T-helper 17 cell (primary cell): Measurements from ENCODE around the gene CD14. TPM values are rescaled to one million over a fixed set of nuclear protein-coding genes. Genes with fewer than 3 reads are reported as not detected.
"Not testable (repeated sequence)": the region's sequence is repeated elsewhere in the genome, so short reads cannot be mapped to it uniquely, and the experiment has no call there.

Source experiments
- ATAC-seq: fragments of 150-1000 bp; cut with Tn5 transposase; 2 replicates; pipeline ENCODE4 v1.10.0; 2021; ENCODE audit warnings: mild to moderate bottlenecking, moderate library complexity
- DNase-seq, 3 donors: peaks; one replicate each; pipeline versions ENCODE4 v3.0.0 to v3.0.0-alpha.2; 2020 to 2021
- H3K9me3 ChIP-seq: one replicate; pipeline ENCODE4 v1.7.0; 2013; ENCODE audit warnings: low read length, mild to moderate bottlenecking; ENCODE audit not compliant: control insufficient read depth, poor library complexity, severe bottlenecking
- H3K27ac Mint-ChIP-seq: one replicate; pipeline ENCODE4 v1.8.0; 2022; ENCODE audit warnings: mild to moderate bottlenecking, moderate library complexity, mixed read lengths
- H3K27me3 Mint-ChIP-seq: one replicate; pipeline ENCODE4 v1.8.0; 2022; ENCODE audit warnings: mixed read lengths
- H3K36me3 Mint-ChIP-seq: one replicate; pipeline ENCODE4 v1.8.0; 2022; ENCODE audit warnings: low read depth, mixed read lengths
- H3K4me1 Mint-ChIP-seq: one replicate; pipeline ENCODE4 v1.8.0; 2022; ENCODE audit warnings: mild to moderate bottlenecking, mixed read lengths
- H3K4me3 Mint-ChIP-seq: one replicate; pipeline ENCODE4 v1.8.0; 2022; ENCODE audit warnings: mild to moderate bottlenecking, moderate library complexity, mixed read lengths
- total RNA-seq, 4 donors: library from RNA in 2 of 4; stranded (reverse) in 2 of 4; gene quantifications; one replicate each; pipeline ENCODE4 v1.2.3 and lab custom pipeline; 2022 to 2026

CD14 gene
- total RNA-seq, 2 donors from 2014 or later = 1.4 to 9.2 TPM

- DNase-seq = no peak
- H3K9me3 ChIP-seq = no peaks in the 10 kb centered on the region
- H3K27ac Mint-ChIP-seq = peak overlapping the region; percentile 78
- no peaks in the 10 kb centered on the region for H3K27me3 Mint-ChIP-seq
- H3K4me1 Mint-ChIP-seq = peaks cover 12% of the 10 kb centered on the region
- H3K36me3 Mint-ChIP-seq = peaks cover 14% of the 10 kb centered on the region
- H3K4me3 Mint-ChIP-seq = no peak overlapping the region
- no peak for ATAC-seq
Observed at GRCh38 chr5:140658870-140659269, 25.9 kb upstream of the CD14 start.

DNA sequence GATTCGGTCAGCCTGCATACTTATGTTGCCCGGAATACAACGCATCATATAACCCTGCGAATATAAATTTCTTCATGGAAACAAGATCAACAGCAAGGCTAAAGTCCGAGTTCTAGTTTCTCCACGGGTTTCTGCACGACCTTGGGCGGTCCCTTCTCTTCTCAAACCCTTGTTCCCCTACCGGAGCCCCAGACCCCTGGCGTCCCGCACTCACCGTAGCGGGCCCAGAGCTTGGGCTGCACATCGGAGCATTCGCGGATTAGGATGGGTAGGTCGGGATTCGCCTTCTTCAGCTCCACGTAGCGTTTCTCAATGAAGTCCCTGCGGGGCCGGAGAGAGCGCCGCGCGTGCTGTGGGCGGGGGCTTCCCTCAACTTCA is 14.1 kb upstream of the CD14 start:
- peaks cover 7% of the 10 kb centered on the region for H3K36me3 Mint-ChIP-seq
- H3K4me3 Mint-ChIP-seq = peak overlapping the region; percentile 99
- no peaks in the 10 kb centered on the region for H3K9me3 ChIP-seq
- H3K4me1 Mint-ChIP-seq = peaks cover 33% of the 10 kb centered on the region
- H3K27ac Mint-ChIP-seq = peak overlapping the region; percentile 99
- ATAC-seq (no peak), DNase-seq (no peak)
- H3K27me3 Mint-ChIP-seq = no peaks in the 10 kb centered on the region

DNA sequence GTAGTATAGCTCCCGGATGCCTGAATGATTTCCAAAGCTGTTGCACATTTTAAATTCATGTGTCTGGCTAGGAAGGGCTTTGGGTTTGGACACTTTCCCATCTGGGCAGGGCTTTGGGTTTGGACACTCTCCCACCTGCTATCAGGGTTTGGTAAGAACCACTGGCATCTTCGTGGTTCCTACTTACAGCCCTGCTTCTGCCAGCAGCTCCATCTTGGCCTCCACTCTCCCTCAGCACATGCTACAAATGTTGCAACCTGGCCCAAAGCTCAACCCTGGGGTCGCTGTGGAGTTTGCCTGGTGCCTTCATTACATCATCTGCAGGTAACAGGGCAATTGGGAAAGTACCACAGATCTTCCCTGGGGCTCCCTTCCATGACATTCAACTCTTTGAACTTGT is 9.7 kb upstream of the CD14 start:
- Mint-ChIP-seq H3K4me3 (peak overlapping the region; percentile 7), H3K27ac (peak overlapping the region; percentile 29)

GRCh38 chr5:140641716-140642115 is 8.7 kb upstream of the CD14 start:
- ATAC-seq (no peak), DNase-seq (no peak)
- Mint-ChIP-seq H3K27me3 (no peaks in the 10 kb centered on the region), H3K36me3 (no peaks in the 10 kb centered on the region), H3K4me3 (no peak overlapping the region), H3K27ac (peak overlapping the region; percentile 77), H3K4me1 (peaks cover 40% of the 10 kb centered on the region)
- H3K9me3 ChIP-seq = no peaks in the 10 kb centered on the region

More for the DNA sequence above, 9.7 kb upstream of the CD14 start:
- Mint-ChIP-seq H3K36me3 (peaks cover under 1% of the 10 kb centered on the region), H3K4me1 (peaks cover 40% of the 10 kb centered on the region), H3K27me3 (no peaks in the 10 kb centered on the region)
- no peak for DNase-seq
- H3K9me3 ChIP-seq = no peaks in the 10 kb centered on the region
- no peak for ATAC-seq

DNA sequence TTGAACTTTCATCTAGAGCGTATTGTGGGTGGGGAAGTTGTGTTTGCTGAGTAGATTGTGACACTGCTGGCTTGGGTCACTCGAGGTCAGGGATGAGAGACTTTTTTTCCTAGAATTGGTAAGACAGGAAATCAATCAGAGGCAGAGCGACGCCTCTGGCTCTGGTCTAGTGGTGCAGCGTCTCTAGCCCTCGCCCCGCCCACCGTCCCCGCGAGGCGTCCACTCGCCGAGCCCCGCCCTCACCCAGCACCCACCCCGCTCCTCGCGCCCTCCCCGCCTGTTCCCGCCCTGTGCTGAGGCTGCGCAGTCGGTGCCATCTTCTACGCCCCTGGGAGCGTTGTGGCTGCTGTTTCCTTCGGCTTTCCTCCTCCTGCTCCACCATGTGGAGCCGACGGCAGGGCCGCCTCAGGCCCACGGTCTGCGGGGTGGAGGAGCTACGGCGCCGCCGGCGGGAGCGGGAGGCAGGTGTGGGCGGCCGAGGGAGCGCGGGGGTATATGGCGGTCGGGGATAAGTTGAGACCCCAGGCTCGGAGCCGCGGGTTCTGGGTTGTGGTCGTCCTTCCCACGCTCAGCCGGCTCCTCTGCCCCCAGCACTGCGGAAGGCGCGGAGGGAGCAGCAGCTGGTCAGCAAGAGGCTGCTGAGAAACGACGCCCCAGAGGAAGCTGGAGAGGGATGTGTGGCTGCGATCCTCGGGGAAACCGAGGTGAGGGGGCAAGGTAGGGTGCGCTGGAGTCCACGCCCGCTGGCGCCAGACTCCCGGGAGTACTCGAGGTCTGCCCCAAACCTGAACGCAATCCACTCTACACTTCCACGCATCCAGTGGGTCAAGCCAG is 6.4 kb upstream of the CD14 start, which contains the start of gene TMCO6:
TMCO6 (plus strand) TSS at position 304 of the 834 bp plus-strand sequence; CDS start at position 381, 77 bp downstream.
- Mint-ChIP-seq H3K27me3 (no peaks in the 10 kb centered on the region), H3K4me3 (peak within 1 kb of the TSS; percentile 94), H3K36me3 (no peaks in the 10 kb centered on the region), H3K4me1 (peaks cover 33% of the 10 kb centered on the region), H3K27ac (peak within 1 kb of the TSS; percentile 97)
- no peaks in the 10 kb centered on the region for H3K9me3 ChIP-seq
- ATAC-seq (peak; percentile 99), DNase-seq (peak; percentile 91 to 99 (median 97))

GRCh38 chr5:140638898-140639147 is 5.8 kb upstream of the CD14 start:
- H3K27ac Mint-ChIP-seq = peak overlapping the region; percentile 97
- H3K27me3 Mint-ChIP-seq, H3K9me3 ChIP-seq, DNase-seq, H3K36me3 Mint-ChIP-seq: not testable (repeated sequence)
- peak; percentile 1 for ATAC-seq
- peaks cover 34% of the 10 kb centered on the region for H3K4me1 Mint-ChIP-seq
- peak overlapping the region; percentile 94 for H3K4me3 Mint-ChIP-seq

- H3K36me3 Mint-ChIP-seq = no peaks in the 10 kb centered on the region
- peak overlapping the region; percentile 67 for H3K4me3 Mint-ChIP-seq
- ATAC-seq (no peak), DNase-seq (no peak)
- peak overlapping the region; percentile 57 for H3K27ac Mint-ChIP-seq
- H3K9me3 ChIP-seq = no peaks in the 10 kb centered on the region
- H3K27me3 Mint-ChIP-seq = no peaks in the 10 kb centered on the region
- H3K4me1 Mint-ChIP-seq = peaks cover 43% of the 10 kb centered on the region
Observed at GRCh38 chr5:140637371-140638100, 4.6 kb upstream of the CD14 start.

DNA sequence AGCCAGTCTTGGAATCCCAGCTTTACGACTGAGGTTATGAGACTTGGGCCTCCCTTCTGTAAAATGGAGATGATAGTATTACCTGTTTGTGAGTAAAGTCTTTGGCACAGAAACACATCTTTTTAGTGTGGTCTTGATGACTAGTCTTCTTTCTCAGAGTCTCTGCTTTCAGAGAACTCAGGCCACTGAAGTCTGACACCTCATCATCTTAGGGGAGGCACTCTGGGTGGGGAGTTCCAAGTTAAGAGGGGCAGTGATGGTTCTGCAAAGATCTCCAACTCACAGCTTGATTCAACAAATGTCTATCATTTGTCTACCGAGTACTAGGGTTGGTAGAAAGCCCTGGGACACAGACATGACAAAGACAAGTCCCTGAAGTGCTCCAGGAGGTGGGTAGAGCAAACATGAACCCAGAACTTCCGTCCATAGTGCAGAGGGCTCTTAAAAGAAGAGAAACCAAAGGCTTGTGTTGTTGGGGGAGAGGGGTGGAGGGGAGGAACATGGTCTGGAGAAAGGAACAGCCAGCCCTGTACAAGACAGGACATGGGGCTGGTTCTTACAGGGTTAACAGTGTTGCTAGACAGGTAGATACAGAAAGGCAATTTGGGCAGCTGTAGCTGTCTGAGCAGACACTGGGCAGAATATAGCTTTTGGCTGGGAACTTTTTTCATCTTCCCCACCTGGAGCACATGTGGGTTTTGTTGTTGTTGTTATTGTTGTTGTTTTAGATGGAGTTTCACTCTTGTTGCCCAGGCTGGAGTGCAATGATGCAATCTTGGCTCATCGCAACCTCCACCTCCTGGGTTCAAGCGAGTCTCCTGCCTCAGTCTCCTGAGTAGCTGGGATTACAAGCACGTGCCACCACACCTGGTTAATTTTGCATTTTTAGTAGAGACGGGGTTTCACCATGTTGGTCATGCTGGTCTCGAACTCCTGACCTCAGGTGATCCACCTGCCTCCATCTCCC is 2.6 kb upstream of the CD14 start:
- no peak for DNase-seq
- peaks cover 6% of the 10 kb centered on the region for H3K27me3 Mint-ChIP-seq
- no peak overlapping the region for H3K4me3 Mint-ChIP-seq
- ATAC-seq = no peak
- peak overlapping the region; percentile 11 for H3K27ac Mint-ChIP-seq
- H3K36me3 Mint-ChIP-seq = peaks cover 3% of the 10 kb centered on the region
- peaks cover 42% of the 10 kb centered on the region for H3K4me1 Mint-ChIP-seq
- H3K9me3 ChIP-seq = no peaks in the 10 kb centered on the region

GRCh38 chr5:140634103-140634502 is 1.1 kb upstream of the CD14 start:
- Mint-ChIP-seq H3K4me1 (peaks cover 36% of the 10 kb centered on the region), H3K27me3 (peaks cover 6% of the 10 kb centered on the region), H3K27ac (peak overlapping the region; percentile 11), H3K36me3 (peaks cover 3% of the 10 kb centered on the region), H3K4me3 (no peak overlapping the region)
- ATAC-seq = no peak
- no peaks in the 10 kb centered on the region for H3K9me3 ChIP-seq
- DNase-seq = no peak

- ATAC-seq (no peak), DNase-seq (no peak)
- H3K27ac Mint-ChIP-seq = peak overlapping the region; percentile 86
- H3K4me1 Mint-ChIP-seq = peaks cover 30% of the 10 kb centered on the region
- no peaks in the 10 kb centered on the region for H3K9me3 ChIP-seq
- peaks cover 7% of the 10 kb centered on the region for H3K27me3 Mint-ChIP-seq
- peaks cover 3% of the 10 kb centered on the region for H3K36me3 Mint-ChIP-seq
- peak overlapping the region; percentile 92 for H3K4me3 Mint-ChIP-seq
Observed at GRCh38 chr5:140633501-140633900, 526 bp upstream of the CD14 start.

- H3K9me3 ChIP-seq = no peaks in the 10 kb centered on the region
- ATAC-seq = peak; percentile 85
- H3K27me3 Mint-ChIP-seq = peaks cover 10% of the 10 kb centered on the region
- peak overlapping the region; percentile 92 for H3K4me3 Mint-ChIP-seq
- H3K27ac Mint-ChIP-seq = peak overlapping the region; percentile 86
- peaks cover 28% of the 10 kb centered on the region for H3K4me1 Mint-ChIP-seq
- DNase-seq = peak; percentile 20 to 34 (median 23)
- peaks cover 3% of the 10 kb centered on the region for H3K36me3 Mint-ChIP-seq
Observed at GRCh38 chr5:140632366-140633020, 482 bp downstream of the CD14 start.

- Mint-ChIP-seq H3K27me3 (peaks cover 10% of the 10 kb centered on the region), H3K36me3 (peaks cover 3% of the 10 kb centered on the region), H3K4me3 (peak overlapping the region; percentile 92), H3K27ac (peak overlapping the region; percentile 86), H3K4me1 (peaks cover 27% of the 10 kb centered on the region)
- DNase-seq (peak in 2 of 3 donors; percentile 13 to 21), ATAC-seq (peak; percentile 79)
- H3K9me3 ChIP-seq = no peaks in the 10 kb centered on the region
Observed at GRCh38 chr5:140631831-140632365, 1.1 kb downstream of the CD14 start.
